ENCODE results near the gene GSTO2.

The GSTO2 gene

DNA sequence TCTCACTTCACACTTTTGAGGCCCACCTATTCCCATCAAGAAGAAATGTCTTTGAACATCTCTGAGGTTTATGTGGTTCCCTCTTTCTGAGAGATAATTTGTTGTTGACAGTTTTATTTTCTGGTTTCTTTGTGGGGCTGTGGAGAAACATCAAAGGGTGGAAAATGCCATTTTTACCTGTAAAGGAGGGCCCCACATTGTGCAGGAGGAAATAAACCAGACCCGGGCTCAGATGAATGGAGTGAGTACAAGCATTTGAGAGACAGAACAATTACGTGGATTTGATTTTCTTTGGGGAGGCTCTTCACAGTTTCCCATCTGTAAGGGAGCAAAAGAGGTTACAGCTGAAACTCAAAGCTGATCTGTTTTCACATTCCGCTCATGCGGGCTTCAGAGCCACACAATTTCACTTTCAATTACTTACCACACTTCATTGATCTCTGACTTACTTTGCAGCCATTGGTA lies 39.5 kb downstream of the GSTO2 start:
- DNase-seq (ENCODE audit: low read depth), result no peak

DNA sequence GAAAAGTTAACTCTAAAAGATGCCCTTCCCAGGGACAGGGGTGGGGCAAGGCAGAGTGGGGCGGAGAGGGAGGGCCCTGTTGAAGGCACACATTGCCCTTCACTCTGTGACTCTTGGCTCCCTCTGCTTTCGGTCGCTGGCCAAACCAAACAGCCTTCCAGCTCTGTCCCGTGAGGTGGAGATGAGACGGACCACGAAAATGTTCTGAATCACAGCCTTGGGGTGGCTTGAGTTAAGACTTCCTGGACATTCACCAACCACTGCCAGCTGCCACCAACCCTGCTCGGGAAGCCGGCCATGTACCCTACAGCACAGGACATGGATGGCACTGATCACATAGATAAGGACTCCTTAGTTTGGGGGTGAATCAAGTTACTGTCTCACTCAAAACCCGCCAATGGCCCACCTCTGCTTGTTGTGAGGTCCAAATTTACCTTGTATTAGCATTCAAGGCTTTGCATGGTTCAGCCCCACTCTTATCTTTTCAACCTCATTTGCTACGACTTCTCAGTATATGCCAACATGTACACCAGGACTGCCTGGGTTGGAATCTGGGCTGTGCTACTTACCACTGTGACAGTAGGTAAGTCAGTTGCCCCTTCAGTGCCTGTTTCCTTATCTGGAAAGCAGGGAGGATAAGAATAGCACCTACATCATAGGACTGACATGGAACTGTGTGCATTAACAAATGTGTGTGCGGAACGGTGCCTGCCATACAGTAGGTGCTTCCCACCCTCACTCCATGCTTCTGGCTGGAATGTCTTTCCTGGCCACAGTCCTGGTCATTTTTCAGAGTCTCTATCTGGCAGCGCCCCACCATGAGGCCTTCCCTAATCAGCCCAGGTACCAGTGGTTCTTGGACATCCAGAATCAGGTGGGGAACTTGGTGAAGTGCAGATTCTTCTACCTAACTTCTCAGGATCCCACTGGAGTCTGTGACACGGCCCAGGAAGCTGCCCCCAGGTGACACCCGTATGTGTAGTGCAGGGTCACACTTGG lies 41.3 kb downstream of the GSTO2 start:
- peak; percentile 95 for DNase-seq (ENCODE audit: low read depth)

- no peak for DNase-seq (ENCODE audit: low read depth)
These were observed 42.3 kb downstream of the GSTO2 start for GRCh38 chr10:104311184-104311720.

- DNase-seq (ENCODE audit: low read depth), result no peak
These were observed 45.9 kb downstream of the GSTO2 start for GRCh38 chr10:104314591-104315485.

GRCh38 chr10:104315486-104315921 lies 46.5 kb downstream of the GSTO2 start:
- no peak for DNase-seq (ENCODE audit: low read depth)

DNA sequence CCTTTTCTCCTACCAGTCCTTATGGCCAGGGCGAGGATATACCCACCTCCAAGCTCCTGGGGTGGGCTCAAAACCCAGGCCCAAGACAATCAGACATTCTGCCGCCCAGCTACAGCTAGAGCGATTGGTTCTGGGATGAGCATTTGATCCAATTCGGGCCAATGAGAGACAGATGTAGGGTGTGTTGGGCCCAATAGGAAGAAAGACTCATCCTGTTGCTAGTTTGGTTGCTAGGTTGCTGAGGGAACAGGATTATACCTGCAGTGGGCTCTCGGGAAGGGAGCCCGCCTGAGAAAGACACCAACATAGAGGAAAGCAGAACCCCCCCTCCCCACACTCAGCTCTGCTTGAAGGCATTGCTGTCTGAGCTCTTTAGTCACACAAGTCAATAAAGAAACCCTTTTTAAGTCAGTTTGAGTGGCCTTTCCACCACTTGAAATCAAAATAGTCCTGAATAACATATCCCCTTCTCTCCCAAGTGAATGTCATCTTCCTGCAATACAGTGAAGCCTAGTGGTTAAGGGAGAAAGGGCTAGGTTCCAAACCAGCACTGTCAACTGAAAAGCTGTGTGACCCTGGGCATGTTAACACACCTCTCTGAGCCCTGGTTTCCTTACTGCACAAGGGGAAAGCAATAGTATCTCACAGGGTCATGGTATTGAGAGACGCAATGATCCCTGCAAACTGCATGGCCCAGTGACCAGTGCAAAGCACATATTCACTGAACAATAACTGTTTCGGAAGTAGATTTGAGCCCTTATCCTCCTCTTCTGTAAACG lies 47.5 kb downstream of the GSTO2 start:
- no peak for DNase-seq (ENCODE audit: low read depth)

- peak; percentile 82 for DNase-seq (ENCODE audit: low read depth)
These were observed 48.3 kb downstream of the GSTO2 start for GRCh38 chr10:104317269-104317710.

- DNase-seq (ENCODE audit: low read depth), result no peak
These were observed 48.8 kb downstream of the GSTO2 start for GRCh38 chr10:104317726-104318299.

DNA sequence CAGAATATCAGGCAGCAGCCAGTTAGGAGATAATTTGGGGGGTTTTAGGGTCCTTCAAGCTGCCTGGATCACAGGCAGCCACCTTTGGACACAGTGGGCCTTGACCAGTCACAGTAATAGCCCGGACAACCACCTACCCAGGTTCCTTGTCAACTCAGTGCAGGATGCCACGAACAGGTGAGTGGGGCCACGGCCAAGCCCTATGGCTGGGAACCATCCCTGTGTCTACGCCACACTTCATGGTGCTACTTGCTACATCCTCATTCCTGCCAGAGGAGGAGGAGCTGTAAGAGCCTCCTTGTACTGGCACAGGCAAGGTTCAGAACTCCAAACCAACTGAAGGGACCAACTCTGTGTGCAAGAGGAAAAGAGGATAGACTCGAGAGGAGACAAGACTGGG lies 49.3 kb downstream of the GSTO2 start:
- DNase-seq (ENCODE audit: low read depth), result no peak

GRCh38 chr10:104318810-104319741 lies 50.1 kb downstream of the GSTO2 start:
- DNase-seq (ENCODE audit: low read depth), result no peak

DNA sequence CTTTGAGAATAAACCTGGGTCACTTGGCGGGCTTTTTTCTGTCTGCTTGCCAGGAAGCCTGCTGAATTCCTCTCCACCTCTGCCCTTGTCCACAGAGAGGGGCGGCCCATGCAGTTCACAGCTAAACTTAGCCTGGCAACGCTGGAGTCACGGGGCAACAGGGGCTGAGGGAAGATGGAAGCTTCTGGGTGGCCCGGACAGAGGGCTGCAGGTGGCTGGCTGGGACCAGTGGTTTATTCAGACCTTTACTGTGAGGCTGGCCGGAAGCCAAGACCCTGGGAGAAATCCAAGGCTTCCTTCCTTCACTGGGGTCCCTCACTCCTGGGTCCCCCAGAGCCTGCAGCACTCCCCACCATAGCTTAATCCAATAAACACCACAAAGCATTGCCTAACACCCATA lies 52.2 kb downstream of the GSTO2 start:
- no peak for DNase-seq (ENCODE audit: low read depth)

DNA sequence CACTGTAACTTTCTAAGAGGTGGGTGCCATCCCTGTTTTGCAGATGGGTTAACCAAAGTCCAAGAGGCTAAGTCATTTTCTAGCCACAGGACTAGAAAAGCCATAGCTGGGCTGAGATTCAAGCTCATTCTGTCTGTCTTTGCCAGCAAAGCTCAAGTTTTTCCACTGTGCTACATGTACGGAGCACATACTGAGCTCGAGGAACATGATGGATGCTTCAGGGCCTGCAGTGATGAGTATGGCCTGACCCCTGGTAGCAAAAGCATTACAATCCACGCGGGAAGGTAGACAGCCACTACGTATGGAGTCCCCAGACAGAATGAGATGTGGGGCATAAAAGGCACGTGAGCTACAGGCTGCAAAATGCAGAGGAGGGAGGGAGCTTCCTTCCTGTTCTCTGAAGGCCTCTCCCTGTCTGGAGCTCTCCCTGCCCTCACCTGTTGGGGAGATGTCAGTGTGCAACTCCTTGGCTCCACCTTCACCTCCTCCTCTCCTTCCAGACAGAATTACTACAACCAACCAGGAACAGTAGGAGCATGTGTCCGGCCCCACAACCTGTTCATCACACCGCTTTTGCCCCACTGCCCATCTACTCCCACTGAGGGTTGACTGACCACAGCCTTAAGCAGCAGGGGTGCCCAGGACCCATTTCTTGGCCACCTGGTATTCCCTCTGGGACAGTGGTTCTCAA lies 52.9 kb downstream of the GSTO2 start:
- no peak for DNase-seq (ENCODE audit: low read depth)

DNA sequence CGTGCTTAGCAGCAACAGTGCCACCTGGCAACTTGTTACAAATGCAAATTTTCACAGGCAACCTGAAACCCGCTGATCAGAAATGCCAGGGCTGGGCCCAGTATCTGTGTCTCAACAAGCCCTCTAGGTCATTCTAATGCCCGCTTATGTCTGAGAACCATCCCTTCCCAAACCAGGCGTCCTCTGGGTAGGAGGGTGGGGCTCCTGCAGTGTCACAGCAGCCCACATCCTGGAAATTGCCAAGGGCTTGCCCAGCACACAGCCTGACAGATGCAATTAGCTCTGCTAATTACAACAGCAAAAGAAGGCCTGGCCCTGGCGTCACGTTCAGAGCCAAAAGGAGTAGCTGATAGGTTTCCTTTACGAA lies 53.4 kb downstream of the GSTO2 start:
- peak; percentile 50 for DNase-seq (ENCODE audit: low read depth)

- DNase-seq (ENCODE audit: low read depth), result no peak
These were observed 54.1 kb downstream of the GSTO2 start for GRCh38 chr10:104323085-104323484.

- no peak for DNase-seq (ENCODE audit: low read depth)
These were observed 54.8 kb downstream of the GSTO2 start for GRCh38 chr10:104323760-104324201.

- no peak for DNase-seq (ENCODE audit: low read depth)
These were observed 55.3 kb downstream of the GSTO2 start for GRCh38 chr10:104324221-104324686.

DNA sequence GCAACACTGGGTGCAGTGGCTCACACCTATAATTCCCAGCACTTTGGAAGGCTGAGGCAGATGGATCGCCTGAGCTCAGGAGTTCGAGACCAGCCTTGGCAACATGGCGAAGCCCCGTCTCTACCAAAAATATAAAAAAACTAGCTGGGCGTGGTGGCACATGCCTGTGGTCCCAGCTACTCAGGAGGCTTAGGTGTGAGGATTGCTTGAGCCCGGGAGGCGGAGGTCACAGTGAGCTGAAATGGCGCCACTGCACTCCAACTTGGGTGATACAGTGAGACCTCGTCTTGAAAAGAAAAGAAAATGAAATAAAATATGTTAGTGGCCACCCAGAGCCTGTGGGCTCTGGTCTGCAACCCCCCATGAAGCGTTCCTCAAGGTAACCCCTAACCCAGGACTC lies 55.9 kb downstream of the GSTO2 start:
- no peak for DNase-seq (ENCODE audit: low read depth)

DNA sequence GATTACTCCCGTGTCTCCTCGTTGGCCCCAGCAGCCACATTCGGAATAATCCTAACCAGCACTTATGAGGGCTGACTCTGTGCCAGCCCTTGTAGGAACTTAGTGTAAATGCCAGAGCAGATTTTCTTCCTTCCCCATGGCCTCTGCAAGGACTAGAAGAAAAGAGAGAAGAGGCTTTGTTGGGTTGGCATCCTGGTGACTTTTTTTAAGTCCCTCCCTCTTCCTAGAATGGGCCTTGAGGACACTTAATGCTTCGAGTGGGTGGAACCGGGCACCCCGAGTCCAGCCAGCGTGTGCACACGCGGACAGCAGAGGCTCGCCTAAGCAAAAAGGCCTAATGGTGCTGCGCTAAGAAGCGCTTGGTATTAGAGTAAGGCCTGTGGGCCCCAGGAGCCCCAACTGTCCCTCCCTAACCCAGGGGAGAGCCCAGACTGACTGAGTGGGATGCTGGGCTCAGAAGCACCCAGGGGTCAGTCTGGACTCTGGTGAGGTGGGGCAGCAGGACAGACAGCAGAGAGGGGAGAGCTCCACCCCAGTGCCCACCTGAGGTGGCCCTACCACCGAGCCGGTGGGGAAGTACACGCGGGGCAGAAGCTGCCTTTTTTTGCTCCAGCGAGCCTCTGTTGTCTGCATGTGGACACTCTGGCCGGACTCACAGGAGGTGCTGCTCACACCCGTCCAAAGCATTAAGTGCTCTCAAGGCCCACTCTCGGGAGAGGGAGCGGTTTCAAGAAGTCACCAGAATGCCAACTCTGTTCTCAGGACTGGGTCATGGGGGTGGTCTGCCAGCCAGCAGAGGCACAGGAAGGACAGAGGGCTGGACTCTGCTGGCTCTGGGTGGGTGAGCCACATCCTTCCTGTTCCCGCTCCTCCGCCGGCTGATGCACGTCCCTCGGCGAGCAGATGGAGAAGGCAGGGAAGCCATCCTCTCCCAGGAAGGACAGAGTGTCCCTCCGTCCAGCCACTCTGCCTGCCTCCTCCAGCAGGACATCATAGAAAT lies 56.8 kb downstream of the GSTO2 start:
- DNase-seq (ENCODE audit: low read depth), result no peak
